NCI-H446 (cell line): Measurements from ENCODE around the gene C1QTNF2.

Experiments
- DNase-seq, 2 experiments: peaks; one replicate each; lab custom pipeline; 2025; lab: John Stamatoyannopoulos, UW

The C1QTNF2 gene

DNA sequence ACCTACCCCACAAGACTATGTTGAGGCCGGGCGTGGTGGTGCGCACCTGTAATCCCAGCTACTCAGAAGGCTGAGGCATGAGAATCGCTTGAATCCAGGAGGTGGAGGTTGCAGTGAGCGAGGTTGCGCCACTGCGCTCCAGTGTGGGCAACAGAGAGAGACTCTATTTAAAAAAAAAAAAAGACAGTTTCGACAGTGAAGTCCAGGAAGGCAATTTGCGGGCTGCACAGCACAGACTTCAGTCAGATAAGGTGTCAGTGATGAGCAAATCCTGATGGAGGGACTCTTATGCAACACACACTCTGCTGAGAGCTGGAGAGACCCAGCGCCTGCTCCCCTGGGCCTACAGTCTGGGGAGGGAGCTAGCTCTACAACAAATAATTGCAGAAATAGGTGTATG, 72.2 kb downstream of the C1QTNF2 start:
- no peak for DNase-seq

DNA sequence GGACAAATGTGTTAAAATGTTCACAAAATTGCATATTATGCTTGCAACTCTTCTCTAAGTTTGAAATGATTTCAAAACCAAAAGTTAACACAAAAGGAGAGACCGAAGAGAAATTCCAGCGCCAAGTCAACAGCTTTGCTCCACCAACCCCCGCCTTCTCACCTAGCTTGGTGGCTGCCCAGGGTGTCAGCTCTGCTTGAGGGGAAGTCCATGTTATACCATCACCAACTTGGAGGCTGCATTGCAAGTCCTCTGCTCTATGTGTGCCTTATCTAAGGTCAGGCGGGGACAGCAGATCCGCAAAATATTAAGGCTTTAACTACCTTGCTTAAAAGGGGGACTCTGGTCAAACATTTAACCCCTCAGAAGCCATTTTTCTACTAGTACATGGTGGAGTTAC, 72.7 kb downstream of the C1QTNF2 start:
- no peak for DNase-seq
